Hair follicular keratinocyte (primary cell): ENCODE results near the gene AP1S1. TPM values are rescaled to one million over a fixed set of nuclear protein-coding genes. Genes with fewer than 3 reads are reported as not detected.

Experiments
- total RNA-seq: library from RNA; depleted of rRNA; stranded (reverse); fragments of >200 nt; gene quantifications from 2 replicates; pipeline ENCODE4 v1.2.3, GENCODE V29; 2015

The AP1S1 gene
- total RNA-seq: 259 and 320 TPM in 2 replicates

GRCh38 chr7:101153969-101154692 is at the start of gene AP1S1:
Gene AP1S1 (plus strand): TSS chr7:101154476. CDS start chr7:101154515, 39 bp downstream.

DNA sequence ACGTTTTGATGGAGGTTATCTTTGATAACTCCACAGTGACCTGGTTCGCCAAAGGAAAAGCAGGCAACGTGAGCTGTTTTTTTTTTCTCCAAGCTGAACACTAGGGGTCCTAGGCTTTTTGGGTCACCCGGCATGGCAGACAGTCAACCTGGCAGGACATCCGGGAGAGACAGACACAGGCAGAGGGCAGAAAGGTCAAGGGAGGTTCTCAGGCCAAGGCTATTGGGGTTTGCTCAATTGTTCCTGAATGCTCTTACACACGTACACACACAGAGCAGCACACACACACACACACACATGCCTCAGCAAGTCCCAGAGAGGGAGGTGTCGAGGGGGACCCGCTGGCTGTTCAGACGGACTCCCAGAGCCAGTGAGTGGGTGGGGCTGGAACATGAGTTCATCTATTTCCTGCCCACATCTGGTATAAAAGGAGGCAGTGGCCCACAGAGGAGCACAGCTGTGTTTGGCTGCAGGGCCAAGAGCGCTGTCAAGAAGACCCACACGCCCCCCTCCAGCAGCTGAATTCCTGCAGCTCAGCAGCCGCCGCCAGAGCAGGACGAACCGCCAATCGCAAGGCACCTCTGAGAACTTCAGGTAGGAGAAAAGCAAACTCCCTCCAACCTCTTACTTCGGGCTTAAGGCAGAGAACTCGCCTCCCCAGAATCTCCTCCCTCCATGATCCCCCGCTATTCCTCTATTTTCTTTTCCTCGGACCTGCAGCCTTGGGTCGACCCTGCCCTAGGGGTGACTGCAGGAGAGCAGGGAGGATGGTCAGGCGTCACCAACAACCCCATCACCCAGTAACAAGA is 27.4 kb upstream of the AP1S1 start, which contains the start of gene SERPINE1:
TSS of gene SERPINE1 (plus strand) at position 454 of the 809 bp plus-strand sequence. CDS start 1,290 bp downstream, outside the sequence.

GRCh38 chr7:101165075-101165957 is 11.0 kb downstream of the AP1S1 start, which contains the start of gene VGF:
Gene VGF (minus strand): TSS chr7:101165569. CDS start chr7:101164843, 726 bp downstream.

DNA sequence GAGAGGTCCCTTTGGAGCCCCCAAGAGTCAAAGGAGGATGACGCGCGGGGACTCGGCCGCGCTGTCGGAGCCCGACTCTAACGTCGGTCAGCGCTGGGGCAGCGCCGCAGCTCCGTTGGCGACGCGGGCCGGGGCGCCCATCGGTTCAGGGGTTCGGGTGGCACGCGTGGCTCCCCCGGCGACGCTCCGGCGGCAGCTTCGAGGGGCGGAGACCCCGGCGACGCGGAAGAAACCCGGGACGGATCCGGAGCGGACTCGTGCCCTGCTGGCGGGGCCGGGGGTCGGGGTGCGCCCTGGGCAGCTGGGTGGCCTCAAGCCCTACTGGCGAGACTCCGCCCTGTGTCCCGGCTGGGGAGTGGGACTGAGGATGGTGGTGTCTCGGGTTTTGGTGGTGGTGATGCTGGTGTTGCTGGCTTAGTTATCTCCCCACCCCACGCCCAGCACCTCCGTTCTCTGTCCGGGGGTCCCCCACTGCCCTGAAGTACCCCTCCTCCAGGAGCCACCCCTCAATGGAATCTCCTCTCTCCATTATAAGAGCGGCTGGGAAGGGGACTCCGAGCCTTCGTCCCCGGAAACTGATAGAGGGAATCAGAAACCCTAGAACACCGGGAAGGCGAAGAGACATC is 26.0 kb downstream of the AP1S1 start, which contains the start of gene NAT16:
TSS of gene NAT16 (minus strand) at position 164 of the 626 bp plus-strand sequence. CDS start 5,486 bp downstream, outside the sequence.

DNA sequence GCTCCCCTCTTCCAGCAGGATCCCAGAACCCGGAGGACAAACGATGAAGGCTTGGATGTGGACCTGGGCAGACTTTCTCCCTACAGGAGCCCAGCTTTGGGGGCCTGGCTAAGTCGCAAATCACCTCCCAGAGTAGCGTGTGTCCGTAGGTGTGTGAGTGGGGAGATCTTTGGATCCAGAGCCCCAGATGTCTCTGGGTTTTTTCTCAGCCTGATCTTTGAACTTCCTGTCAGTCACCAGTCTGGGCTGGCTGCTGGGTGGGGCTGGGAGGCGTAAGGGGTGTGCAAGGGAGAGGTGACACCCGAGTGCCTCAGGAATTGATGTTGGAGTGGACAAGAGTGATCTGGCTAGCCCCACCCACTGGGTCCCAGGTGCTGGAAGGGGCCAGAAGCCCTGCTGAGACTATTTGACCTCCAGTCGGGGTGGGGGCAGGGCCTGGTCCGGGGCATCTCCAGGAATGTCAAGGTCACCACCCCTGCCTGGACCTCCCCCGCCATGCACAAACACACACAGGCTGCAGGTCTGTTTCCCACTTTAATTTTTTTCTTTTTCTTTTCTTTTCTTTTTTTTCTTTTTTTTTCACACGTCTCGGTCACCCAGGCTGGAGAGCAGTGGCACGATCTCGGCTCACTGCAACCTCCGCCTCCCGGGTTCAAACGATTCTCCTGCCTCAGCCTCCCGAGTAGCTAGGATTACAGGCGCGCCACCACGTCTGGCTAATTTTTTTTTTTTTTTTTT is 46.8 kb downstream of the AP1S1 start, which contains the start of gene MOGAT3:
TSS of gene MOGAT3 (minus strand) at position 175 of the 738 bp plus-strand sequence. CDS start 182 bp downstream, outside the sequence.

Other genes with a start within 250 kb of the AP1S1 start
- not detected in 2 replicates for gene MUC3A, start 204.9 kb upstream of the AP1S1 start, total RNA-seq
- gene MUC12, start 184.9 kb upstream of the AP1S1 start, total RNA-seq: 1.7 TPM in 1 of 2 replicates, not detected in the other
- not detected in 2 replicates for gene MUC17, start 134.4 kb upstream of the AP1S1 start, total RNA-seq
- 6.0 and 13.6 TPM in 2 replicates for gene TRIM56, start 69.0 kb upstream of the AP1S1 start, total RNA-seq
- gene SERPINE1, start 27.4 kb upstream of the AP1S1 start, total RNA-seq: 244 and 431 TPM in 2 replicates
- gene VGF, start 11.1 kb downstream of the AP1S1 start, total RNA-seq: 0.08 TPM in 1 of 2 replicates, not detected in the other
- not detected in 2 replicates for gene NAT16, start 25.8 kb downstream of the AP1S1 start, total RNA-seq
- gene MOGAT3, start 46.6 kb downstream of the AP1S1 start, total RNA-seq: not detected in 2 replicates
- gene PLOD3, start 63.1 kb downstream of the AP1S1 start, total RNA-seq: 60.8 and 78.1 TPM in 2 replicates
- gene ZNHIT1, start 63.7 kb downstream of the AP1S1 start, total RNA-seq: 131 and 137 TPM in 2 replicates
- gene CLDN15, start 83.3 kb downstream of the AP1S1 start, total RNA-seq: 1.9 and 2.8 TPM in 2 replicates
- 223 and 251 TPM in 2 replicates for gene FIS1, start 90.6 kb downstream of the AP1S1 start, total RNA-seq
- 17.3 and 20.1 TPM in 2 replicates for gene IFT22, start 167.3 kb downstream of the AP1S1 start, total RNA-seq
- not detected in 2 replicates for gene COL26A1, start 208.4 kb downstream of the AP1S1 start, total RNA-seq